Peyer's patch (tissue), 4 donors: Measurements from ENCODE around the gene TRAF3.

ENCODE experiments used
- CTCF ChIP-seq, 6 experiments: fragments of 450-650 bp in 4 of 6; fragments of 200-600 bp in 2 of 6; sonication (generic) in 1 of 6; IDR thresholded peaks; one replicate each; pipeline ENCODE4 v1.5.1; 2017 to 2019; ENCODE audit warnings: antibody characterized with exemption in 6 of 6, mild to moderate bottlenecking in 3 of 6, moderate library complexity in 1 of 6
- POLR2A ChIP-seq, 2 donors: fragments of 450-650 bp; IDR thresholded peaks; one replicate each; pipeline ENCODE4 v1.5.1; 2017; ENCODE audit warnings: antibody characterized with exemption in 2 of 2, mild to moderate bottlenecking in 2 of 2, moderate library complexity in 2 of 2

- TF ChIP-seq CTCF (IDR thresholded peaks at IDR 0.05) = no peak
- no peak for TF ChIP-seq POLR2A (IDR thresholded peaks at IDR 0.05)
Observed at GRCh38 chr14:102909462-102909861, 132.2 kb downstream of the TRAF3 start.
